Neural cell (in vitro differentiated cells): ENCODE measurements around the gene PDIA6. TPM values are rescaled to one million over a fixed set of nuclear protein-coding genes. Genes with fewer than 3 reads are reported as not detected.

Source experiments
- H2AFZ ChIP-seq: fragments of 200-600, 300-800 bp; sonication (generic), shearing (Covaris generic); 2 replicates; pipeline ENCODE4 v1.6.0; 2014; ENCODE audit warnings: low read depth, mild to moderate bottlenecking, antibody characterized with exemption, low read length, moderate library complexity
- H3F3A ChIP-seq: fragments of 200-600 bp; shearing (Covaris generic); 2 replicates; pipeline ENCODE4 v1.6.1; 2016; ENCODE audit warnings: mild to moderate bottlenecking, moderate library complexity, mixed read lengths, antibody characterized with exemption, low read length; ENCODE audit not compliant: insufficient read depth, poor library complexity, severe bottlenecking
- H3K27ac ChIP-seq: fragments of 200-600, 300-800 bp; sonication (generic), shearing (Covaris generic); 2 replicates; pipeline ENCODE4 v1.5.1; 2014; ENCODE audit warnings: mild to moderate bottlenecking, low read length, moderate library complexity
- H3K27me3 ChIP-seq: fragments of 300-800, 200-600 bp; sonication (generic), shearing (Covaris generic); 2 replicates; pipeline ENCODE4 v1.6.0; 2014; ENCODE audit warnings: mild to moderate bottlenecking, low read depth, low read length, moderate library complexity; ENCODE audit not compliant: insufficient read depth
- H3K36me3 ChIP-seq: fragments of 300-800, 200-600 bp; sonication (generic), shearing (Covaris generic); 2 replicates; pipeline ENCODE4 v1.5.1; 2014; ENCODE audit warnings: mild to moderate bottlenecking, antibody characterized with exemption, low read length, moderate library complexity; ENCODE audit not compliant: insufficient read depth
- H3K4me2 ChIP-seq: fragments of 300-800, 200-600 bp; sonication (generic), shearing (Covaris generic); 2 replicates; pipeline ENCODE4 v1.6.0; 2014; ENCODE audit warnings: mild to moderate bottlenecking, low read length
- H3K4me3 ChIP-seq: fragments of 300-800, 200-600 bp; sonication (generic), shearing (Covaris generic); 2 replicates; pipeline ENCODE4 v1.5.1; 2014; ENCODE audit warnings: mild to moderate bottlenecking, low read length, moderate library complexity
- H3K79me2 ChIP-seq: fragments of 200-600 bp; shearing (Covaris generic); replicated peaks from 2 replicates; pipeline ENCODE4 v1.6.0; 2014; ENCODE audit warnings: mild to moderate bottlenecking, low read length, moderate library complexity; ENCODE audit not compliant: insufficient read depth
- H3K9ac ChIP-seq: fragments of 300-800, 200-600 bp; sonication (generic), shearing (Covaris generic); 2 replicates; pipeline ENCODE4 v1.6.1; 2016; ENCODE audit warnings: mild to moderate bottlenecking, low read length, mixed read lengths
- H3K9me2 ChIP-seq: fragments of 200-600 bp; shearing (Covaris generic); 2 replicates; pipeline ENCODE4 v1.6.1; 2016; ENCODE audit warnings: mild to moderate bottlenecking, low read length, mixed read lengths; ENCODE audit not compliant: insufficient read depth
- H3K9me3 ChIP-seq: fragments of 200-600, 300-800 bp; sonication (generic), shearing (Covaris generic); 2 replicates; pipeline ENCODE4 v1.6.1; 2016; ENCODE audit warnings: mild to moderate bottlenecking, mixed run types, low read length, moderate library complexity, mixed read lengths
- H4K20me1 ChIP-seq: fragments of 200-600 bp; shearing (Covaris generic); 2 replicates; pipeline ENCODE4 v1.6.1; 2016; ENCODE audit warnings: mild to moderate bottlenecking, mixed run types; ENCODE audit not compliant: insufficient read depth
- EP300 ChIP-seq: fragments of 450-650 bp; conservative IDR thresholded peaks from 2 replicates; pipeline ENCODE4 v1.6.1; 2014; ENCODE audit warnings: antibody characterized with exemption, mild to moderate bottlenecking, moderate library complexity; ENCODE audit not compliant: poor library complexity, severe bottlenecking
- EZH2 ChIP-seq: fragments of 200-600, 300-800 bp; shearing (Covaris generic), sonication (generic); IDR thresholded peaks from 2 replicates; pipeline ENCODE4 v1.6.1; 2014; ENCODE audit warnings: antibody characterized with exemption, low read length, borderline replicate concordance, mild to moderate bottlenecking; ENCODE audit not compliant: insufficient read depth, poor library complexity, severe bottlenecking
- MXI1 ChIP-seq: fragments of 450-650 bp; conservative IDR thresholded peaks from 2 replicates; pipeline ENCODE4 v1.6.1; 2014; ENCODE audit warnings: antibody characterized with exemption, mild to moderate bottlenecking; ENCODE audit not compliant: poor library complexity, severe bottlenecking
- POLR2AphosphoS5 ChIP-seq: IDR thresholded peaks from 2 replicates; pipeline ENCODE4 v1.6.1; 2012
- RAD21 ChIP-seq: fragments of 450-650 bp; conservative IDR thresholded peaks from 2 replicates; pipeline ENCODE4 v1.6.1; 2014; ENCODE audit warnings: antibody characterized with exemption, mild to moderate bottlenecking, moderate library complexity
- SMC3 ChIP-seq: fragments of 450-650 bp; conservative IDR thresholded peaks from 2 replicates; pipeline ENCODE4 v1.6.1; 2014; ENCODE audit warnings: antibody characterized with exemption, mild to moderate bottlenecking, moderate library complexity; ENCODE audit not compliant: poor library complexity
- TAF1 ChIP-seq: IDR thresholded peaks from 2 replicates; pipeline ENCODE4 v1.6.1; 2012; ENCODE audit warnings: low read depth
- polyA plus RNA-seq: library from polyadenylated mRNA; depleted of rRNA; stranded (reverse); fragments of >200 nt; gene quantifications from 2 replicates; pipeline ENCODE4 v1.2.3, GENCODE V29; 2014
- TF ChIP-seq, protein P1 (sequence below): IDR thresholded peaks from 2 replicates; pipeline ENCODE4 v1.6.1; 2012; ENCODE audit warnings: borderline replicate concordance
- TF ChIP-seq, protein P2 (sequence below): fragments of 450-650 bp; IDR thresholded peaks from 2 replicates; pipeline ENCODE4 v1.5.1; 2014; ENCODE audit warnings: antibody characterized with exemption, mild to moderate bottlenecking, moderate library complexity; ENCODE audit not compliant: poor library complexity, severe bottlenecking

The PDIA6 gene
- polyA plus RNA-seq, 1 donor from 2014 or later = 124 TPM

DNA sequence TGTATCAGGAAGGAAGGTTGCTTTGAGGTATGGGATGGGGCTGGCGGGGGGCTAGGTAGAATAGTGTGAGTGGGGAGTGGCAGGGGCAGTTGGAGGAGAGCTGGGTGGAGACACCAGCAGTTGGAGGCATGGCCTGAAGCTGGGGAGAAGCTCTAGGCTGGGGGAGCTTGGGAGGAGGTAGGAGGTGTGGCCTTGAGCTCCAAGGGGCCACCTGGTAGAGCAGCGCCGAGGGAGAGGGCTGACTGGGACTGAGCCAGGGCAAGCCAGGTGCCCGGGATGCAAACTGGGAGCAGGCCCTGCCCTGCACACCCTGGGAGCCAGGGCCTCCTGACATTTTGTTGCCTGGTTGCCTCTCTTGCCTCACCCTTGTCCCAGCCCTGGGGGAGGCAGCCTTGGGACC lies 33.1 kb upstream of the PDIA6 start:
- Histone ChIP-seq H3K27ac (no peak overlapping the region), H3K36me3 (no peaks in the 10 kb centered on the region), H2AFZ (no peak overlapping the region), H4K20me1 (no peaks in the 10 kb centered on the region), H3K9ac (no peak overlapping the region), H3K9me3 (peaks cover 11% of the 10 kb centered on the region), H3K4me3 (no peak overlapping the region), H3K79me2 (no peaks in the 10 kb centered on the region), H3F3A (no peaks in the 10 kb centered on the region), H3K9me2 (no peaks in the 10 kb centered on the region), H3K27me3 (no peaks in the 10 kb centered on the region), H3K4me2 (no peak overlapping the region)
- TF ChIP-seq RAD21 (no peak), MXI1 (no peak), SMC3 (no peak), EP300 (no peak), TAF1 (no peak), EZH2 (no peak), POLR2AphosphoS5 (no peak)
- TF ChIP-seq, protein P1, sequence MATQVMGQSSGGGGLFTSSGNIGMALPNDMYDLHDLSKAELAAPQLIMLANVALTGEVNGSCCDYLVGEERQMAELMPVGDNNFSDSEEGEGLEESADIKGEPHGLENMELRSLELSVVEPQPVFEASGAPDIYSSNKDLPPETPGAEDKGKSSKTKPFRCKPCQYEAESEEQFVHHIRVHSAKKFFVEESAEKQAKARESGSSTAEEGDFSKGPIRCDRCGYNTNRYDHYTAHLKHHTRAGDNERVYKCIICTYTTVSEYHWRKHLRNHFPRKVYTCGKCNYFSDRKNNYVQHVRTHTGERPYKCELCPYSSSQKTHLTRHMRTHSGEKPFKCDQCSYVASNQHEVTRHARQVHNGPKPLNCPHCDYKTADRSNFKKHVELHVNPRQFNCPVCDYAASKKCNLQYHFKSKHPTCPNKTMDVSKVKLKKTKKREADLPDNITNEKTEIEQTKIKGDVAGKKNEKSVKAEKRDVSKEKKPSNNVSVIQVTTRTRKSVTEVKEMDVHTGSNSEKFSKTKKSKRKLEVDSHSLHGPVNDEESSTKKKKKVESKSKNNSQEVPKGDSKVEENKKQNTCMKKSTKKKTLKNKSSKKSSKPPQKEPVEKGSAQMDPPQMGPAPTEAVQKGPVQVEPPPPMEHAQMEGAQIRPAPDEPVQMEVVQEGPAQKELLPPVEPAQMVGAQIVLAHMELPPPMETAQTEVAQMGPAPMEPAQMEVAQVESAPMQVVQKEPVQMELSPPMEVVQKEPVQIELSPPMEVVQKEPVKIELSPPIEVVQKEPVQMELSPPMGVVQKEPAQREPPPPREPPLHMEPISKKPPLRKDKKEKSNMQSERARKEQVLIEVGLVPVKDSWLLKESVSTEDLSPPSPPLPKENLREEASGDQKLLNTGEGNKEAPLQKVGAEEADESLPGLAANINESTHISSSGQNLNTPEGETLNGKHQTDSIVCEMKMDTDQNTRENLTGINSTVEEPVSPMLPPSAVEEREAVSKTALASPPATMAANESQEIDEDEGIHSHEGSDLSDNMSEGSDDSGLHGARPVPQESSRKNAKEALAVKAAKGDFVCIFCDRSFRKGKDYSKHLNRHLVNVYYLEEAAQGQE = no peak
- TF ChIP-seq, protein P2, sequence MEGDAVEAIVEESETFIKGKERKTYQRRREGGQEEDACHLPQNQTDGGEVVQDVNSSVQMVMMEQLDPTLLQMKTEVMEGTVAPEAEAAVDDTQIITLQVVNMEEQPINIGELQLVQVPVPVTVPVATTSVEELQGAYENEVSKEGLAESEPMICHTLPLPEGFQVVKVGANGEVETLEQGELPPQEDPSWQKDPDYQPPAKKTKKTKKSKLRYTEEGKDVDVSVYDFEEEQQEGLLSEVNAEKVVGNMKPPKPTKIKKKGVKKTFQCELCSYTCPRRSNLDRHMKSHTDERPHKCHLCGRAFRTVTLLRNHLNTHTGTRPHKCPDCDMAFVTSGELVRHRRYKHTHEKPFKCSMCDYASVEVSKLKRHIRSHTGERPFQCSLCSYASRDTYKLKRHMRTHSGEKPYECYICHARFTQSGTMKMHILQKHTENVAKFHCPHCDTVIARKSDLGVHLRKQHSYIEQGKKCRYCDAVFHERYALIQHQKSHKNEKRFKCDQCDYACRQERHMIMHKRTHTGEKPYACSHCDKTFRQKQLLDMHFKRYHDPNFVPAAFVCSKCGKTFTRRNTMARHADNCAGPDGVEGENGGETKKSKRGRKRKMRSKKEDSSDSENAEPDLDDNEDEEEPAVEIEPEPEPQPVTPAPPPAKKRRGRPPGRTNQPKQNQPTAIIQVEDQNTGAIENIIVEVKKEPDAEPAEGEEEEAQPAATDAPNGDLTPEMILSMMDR = no peak

DNA sequence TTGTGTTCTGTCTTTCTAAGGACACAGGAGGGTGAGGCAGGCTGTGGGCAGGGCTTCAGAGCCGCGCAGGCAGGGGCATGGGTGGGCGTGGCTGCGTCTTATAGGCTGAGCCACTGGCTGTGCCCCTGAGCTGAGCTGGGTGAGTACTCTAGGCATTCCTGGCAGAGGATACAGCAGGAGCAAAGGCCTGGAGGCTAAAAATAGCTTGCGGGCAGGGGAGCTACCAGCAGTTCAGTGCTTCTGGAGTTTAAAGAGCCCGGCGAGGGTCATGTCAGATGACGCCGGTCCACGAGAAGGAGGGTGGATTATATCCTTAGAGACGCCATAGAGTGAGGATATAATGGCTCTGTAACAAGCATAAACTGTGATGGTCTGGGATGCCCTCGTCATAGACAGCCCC lies 31.5 kb upstream of the PDIA6 start:
- Histone ChIP-seq H2AFZ (no peak overlapping the region), H3K9ac (no peak overlapping the region), H3K4me3 (no peak overlapping the region), H3K9me3 (peaks cover 12% of the 10 kb centered on the region), H3K36me3 (no peaks in the 10 kb centered on the region), H3K4me2 (no peak overlapping the region), H3F3A (no peaks in the 10 kb centered on the region), H3K79me2 (no peaks in the 10 kb centered on the region), H3K27me3 (no peaks in the 10 kb centered on the region), H3K9me2 (no peaks in the 10 kb centered on the region), H4K20me1 (no peaks in the 10 kb centered on the region), H3K27ac (no peak overlapping the region)
- no peak for TF ChIP-seq EP300
- no peak for TF ChIP-seq EZH2
- no peak for TF ChIP-seq TAF1
- no peak for TF ChIP-seq SMC3
- TF ChIP-seq, protein P1 = no peak
- TF ChIP-seq RAD21 = no peak
- TF ChIP-seq POLR2AphosphoS5 = no peak
- no peak for TF ChIP-seq MXI1
